ENCODE measurements around the gene SLC2A13. TPM values are rescaled to one million over a fixed set of nuclear protein-coding genes. Genes with fewer than 3 reads are reported as not detected.

The SLC2A13 gene
- total RNA-seq, 1 experiment from 2014 or later = 12.1 TPM

DNA sequence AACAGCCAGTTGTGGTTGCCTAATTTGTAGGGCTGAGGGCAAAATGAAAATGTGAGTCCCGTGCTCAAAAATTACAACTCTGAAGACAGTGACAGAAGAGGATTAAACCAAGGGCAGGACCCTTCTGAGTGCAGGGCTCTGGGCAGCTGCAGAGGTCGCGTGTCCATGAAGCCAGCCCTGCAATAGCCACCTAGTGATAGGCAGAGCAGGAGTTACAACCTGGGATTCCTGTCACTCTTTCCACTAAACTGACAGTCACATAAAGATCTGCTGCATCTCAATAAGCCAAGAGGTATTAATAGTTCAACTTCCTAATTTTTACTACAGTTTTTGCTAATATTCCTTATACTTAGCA is 94.1 kb downstream of the SLC2A13 start:
- BruUV-seq (replicated peaks) = no TSS peak
- Histone ChIP-seq H3K9me3 (ENCODE audit: control insufficient read depth, insufficient read depth, low read depth, low read length) (no peaks in the 10 kb centered on the region), H3K4me1 (ENCODE audit: control insufficient read depth, insufficient read depth, low read length) (0 out of 2 replicates have a peak, but pooled peaks cover 2% of the 10 kb centered on the region), H3K27ac (ENCODE audit: low read length) (no peak overlapping the region), H3K4me3 (ENCODE audit: low read depth in 2 of 2, low read length in 2 of 2) (no peak overlapping the region), H3K36me3 (ENCODE audit: control insufficient read depth, insufficient read depth, low read length) (no peaks in the 10 kb centered on the region), H3K27me3 (ENCODE audit: control insufficient read depth, insufficient read depth, low read length) (no peaks in the 10 kb centered on the region)
- intact Hi-C loops (cut with micrococcal nuclease; ENCODE audit: unreplicated experiment) = loop anchor here (1.0 kb wide), 1 partner anchor 95 kb away; the partner anchor contains the start of gene SLC2A13
- DNase-seq (ENCODE audit: low read depth, low spot score) (no peak), ATAC-seq (peak; percentile 60; the same call in 1 of the 2 replicates)
- POLR2A ChIA-PET = no interaction called here
- in situ Hi-C loops (cut with HindIII; ENCODE audit: low pct_unique_long_range_greater_than_20kb, low sequenced_read_pairs) = no loop called here
- no peak for TF ChIP-seq TCF7L2 (IDR thresholded peaks at IDR 0.05; ENCODE audit: low read depth, low read length)
- TF ChIP-seq CTCF (IDR thresholded peaks at IDR 0.05) = no peak
- TF ChIP-seq, protein P1, sequence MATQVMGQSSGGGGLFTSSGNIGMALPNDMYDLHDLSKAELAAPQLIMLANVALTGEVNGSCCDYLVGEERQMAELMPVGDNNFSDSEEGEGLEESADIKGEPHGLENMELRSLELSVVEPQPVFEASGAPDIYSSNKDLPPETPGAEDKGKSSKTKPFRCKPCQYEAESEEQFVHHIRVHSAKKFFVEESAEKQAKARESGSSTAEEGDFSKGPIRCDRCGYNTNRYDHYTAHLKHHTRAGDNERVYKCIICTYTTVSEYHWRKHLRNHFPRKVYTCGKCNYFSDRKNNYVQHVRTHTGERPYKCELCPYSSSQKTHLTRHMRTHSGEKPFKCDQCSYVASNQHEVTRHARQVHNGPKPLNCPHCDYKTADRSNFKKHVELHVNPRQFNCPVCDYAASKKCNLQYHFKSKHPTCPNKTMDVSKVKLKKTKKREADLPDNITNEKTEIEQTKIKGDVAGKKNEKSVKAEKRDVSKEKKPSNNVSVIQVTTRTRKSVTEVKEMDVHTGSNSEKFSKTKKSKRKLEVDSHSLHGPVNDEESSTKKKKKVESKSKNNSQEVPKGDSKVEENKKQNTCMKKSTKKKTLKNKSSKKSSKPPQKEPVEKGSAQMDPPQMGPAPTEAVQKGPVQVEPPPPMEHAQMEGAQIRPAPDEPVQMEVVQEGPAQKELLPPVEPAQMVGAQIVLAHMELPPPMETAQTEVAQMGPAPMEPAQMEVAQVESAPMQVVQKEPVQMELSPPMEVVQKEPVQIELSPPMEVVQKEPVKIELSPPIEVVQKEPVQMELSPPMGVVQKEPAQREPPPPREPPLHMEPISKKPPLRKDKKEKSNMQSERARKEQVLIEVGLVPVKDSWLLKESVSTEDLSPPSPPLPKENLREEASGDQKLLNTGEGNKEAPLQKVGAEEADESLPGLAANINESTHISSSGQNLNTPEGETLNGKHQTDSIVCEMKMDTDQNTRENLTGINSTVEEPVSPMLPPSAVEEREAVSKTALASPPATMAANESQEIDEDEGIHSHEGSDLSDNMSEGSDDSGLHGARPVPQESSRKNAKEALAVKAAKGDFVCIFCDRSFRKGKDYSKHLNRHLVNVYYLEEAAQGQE (IDR thresholded peaks at IDR 0.05; ENCODE audit: insufficient read depth in 1 of 2, low read depth in 2 of 2, low read length in 1 of 2) = no peak
- no peak for TF ChIP-seq POLR2AphosphoS5 (IDR thresholded peaks at IDR 0.05; ENCODE audit: low read depth, low read length)
- no peak for TF ChIP-seq SIN3A (IDR thresholded peaks at IDR 0.05; ENCODE audit: borderline replicate concordance, insufficient read depth, low read depth, low read length)
- CTCF ChIA-PET = interaction anchor here (0.6 to 1.1 kb wide), 7 partner anchors 10 to 877 kb away, joined by 3 to 11 read pairs (median 5); partner anchors contain the start of gene SLC2A13

GRCh38 chr12:40010899-40011774 is 94.7 kb downstream of the SLC2A13 start:
- ChIA-PET CTCF (interaction anchor here (0.6 to 1.1 kb wide), 6 partner anchors 10 to 876 kb away, joined by 3 to 11 read pairs (median 4); partner anchors contain the start of gene SLC2A13), POLR2A (no interaction called here)
- intact Hi-C loops (cut with micrococcal nuclease; ENCODE audit: unreplicated experiment) (loop anchor here (1.0 kb wide), 1 partner anchor 95 kb away; the partner anchor contains the start of gene SLC2A13), in situ Hi-C loops (cut with HindIII; ENCODE audit: low pct_unique_long_range_greater_than_20kb, low sequenced_read_pairs) (no loop called here)
- H3K4me3 ChIP-seq (ENCODE audit: low read depth in 2 of 2, low read length in 2 of 2) = no peak overlapping the region
- H3K4me1 ChIP-seq (ENCODE audit: control insufficient read depth, insufficient read depth, low read length) = 0 out of 2 replicates have a peak, but pooled peaks cover 2% of the 10 kb centered on the region
- no peaks in the 10 kb centered on the region for H3K36me3 ChIP-seq (ENCODE audit: control insufficient read depth, insufficient read depth, low read length)
- no peaks in the 10 kb centered on the region for H3K9me3 ChIP-seq (ENCODE audit: control insufficient read depth, insufficient read depth, low read depth, low read length)
- TF ChIP-seq POLR2AphosphoS5 (IDR thresholded peaks at IDR 0.05; ENCODE audit: low read depth, low read length) (no peak), CTCF (IDR thresholded peaks at IDR 0.05) (peak; percentile 85), SIN3A (IDR thresholded peaks at IDR 0.05; ENCODE audit: borderline replicate concordance, insufficient read depth, low read depth, low read length) (no peak), TCF7L2 (IDR thresholded peaks at IDR 0.05; ENCODE audit: low read depth, low read length) (no peak)
- TF ChIP-seq, protein P1 (IDR thresholded peaks at IDR 0.05; ENCODE audit: insufficient read depth in 1 of 2, low read depth in 2 of 2, low read length in 1 of 2) = no peak
- BruUV-seq (replicated peaks) = no TSS peak
- peak; percentile 98 for ATAC-seq
- no peaks in the 10 kb centered on the region for H3K27me3 ChIP-seq (ENCODE audit: control insufficient read depth, insufficient read depth, low read length)
- peak; percentile 28 for DNase-seq (ENCODE audit: low read depth, low spot score)
- H3K27ac ChIP-seq (ENCODE audit: low read length) = no peak overlapping the region
